SK-N-SH treated with all-trans-retinoic acid at 6 μM for 48 hours (cell line): ENCODE measurements around the gene FHIT.
A peak's percentile ranks its signal among the peaks of the same experiment; 100 is the strongest.

Experiments used
- ATAC-seq: fragments of 200-7000 bp; cut with Tn5 transposase; 3 replicates; pipeline ENCODE4 v1.9.1; 2020; ENCODE audit warnings: mild to moderate bottlenecking, moderate library complexity
- ARNTL ChIP-seq: fragments of 450-650 bp; formaldehyde crosslinking; IDR thresholded peaks from 2 replicates; pipeline ENCODE4 v1.5.0; 2020; ENCODE audit warnings: low read depth, mild to moderate bottlenecking, moderate library complexity, borderline replicate concordance
- BACH2 ChIP-seq: fragments of 250-450 bp; sonication (Bioruptor Pico); IDR thresholded peaks from 2 replicates; pipeline ENCODE4 v1.9.0; 2021; ENCODE audit warnings: mild to moderate bottlenecking, borderline replicate concordance
- CSDC2 ChIP-seq: fragments of 250-450 bp; sonication (Bioruptor Pico); IDR thresholded peaks from 2 replicates; pipeline ENCODE4 v1.5.0; 2020; ENCODE audit warnings: mild to moderate bottlenecking, moderate library complexity
- CSRNP3 ChIP-seq: fragments of 250-450 bp; sonication (Bioruptor Pico); IDR thresholded peaks from 2 replicates; pipeline ENCODE4 v1.5.1; 2021; ENCODE audit warnings: mild to moderate bottlenecking, moderate library complexity
- ESRRG ChIP-seq: fragments of 250-450 bp; sonication (Bioruptor Pico); IDR thresholded peaks from 2 replicates; pipeline ENCODE4 v1.6.1; 2021; ENCODE audit warnings: mild to moderate bottlenecking
- GLIS3 ChIP-seq: fragments of 250-450 bp; sonication (Bioruptor Pico); IDR thresholded peaks from 2 replicates; pipeline ENCODE4 v1.5.0; 2020; ENCODE audit warnings: mild to moderate bottlenecking, moderate library complexity
- ISL1 ChIP-seq: fragments of 250-450 bp; sonication (Bioruptor Pico); IDR thresholded peaks from 2 replicates; pipeline ENCODE4 v2.1.2; 2022; ENCODE audit warnings: mild to moderate bottlenecking, moderate library complexity
- OSR1 ChIP-seq: fragments of 250-450 bp; sonication (Bioruptor Pico); IDR thresholded peaks from 2 replicates; pipeline ENCODE4 v1.8.0; 2022; ENCODE audit warnings: moderate library complexity, mild to moderate bottlenecking, inconsistent platforms
- PATZ1 ChIP-seq: fragments of 250-450 bp; sonication (Bioruptor Pico); IDR thresholded peaks from 2 replicates; pipeline ENCODE4 v1.8.0; 2020; ENCODE audit warnings: mild to moderate bottlenecking, moderate library complexity, borderline replicate concordance
- POU6F1 ChIP-seq: fragments of 250-450 bp; sonication (Bioruptor Pico); IDR thresholded peaks from 2 replicates; pipeline ENCODE4 v1.8.0; 2021; ENCODE audit warnings: low read depth, mild to moderate bottlenecking, moderate library complexity, borderline replicate concordance
- PPARA ChIP-seq: fragments of 250-450 bp; sonication (Bioruptor Pico); IDR thresholded peaks from 2 replicates; pipeline ENCODE4 v1.5.0; 2020; ENCODE audit warnings: mild to moderate bottlenecking, borderline replicate concordance
- RARB ChIP-seq: fragments of 250-450 bp; sonication (Bioruptor Pico); IDR thresholded peaks from 2 replicates; pipeline ENCODE4 v1.8.0; 2021; ENCODE audit warnings: mild to moderate bottlenecking, moderate library complexity
- SNAI2 ChIP-seq: fragments of 250-450 bp; sonication (Bioruptor Pico); IDR thresholded peaks from 2 replicates; pipeline ENCODE4 v1.5.0; 2020; ENCODE audit warnings: mild to moderate bottlenecking, moderate library complexity
- TCF4 ChIP-seq: fragments of 250-450 bp; sonication (Bioruptor Pico); IDR thresholded peaks from 2 replicates; pipeline ENCODE4 v1.8.0; 2021; ENCODE audit warnings: mild to moderate bottlenecking, moderate library complexity, borderline replicate concordance
- TOX ChIP-seq: fragments of 250-450 bp; sonication (Bioruptor Pico); IDR thresholded peaks from 2 replicates; pipeline ENCODE4 v1.8.0; 2021; ENCODE audit warnings: mild to moderate bottlenecking, moderate library complexity, borderline replicate concordance
- TSHZ2 ChIP-seq: fragments of 250-450 bp; sonication (Bioruptor Pico); IDR thresholded peaks from 2 replicates; pipeline ENCODE4 v1.5.0; 2020; ENCODE audit warnings: mild to moderate bottlenecking, moderate library complexity
- ZC3H10 ChIP-seq: fragments of 250-450 bp; sonication (Bioruptor Pico); IDR thresholded peaks from 2 replicates; pipeline ENCODE4 v1.5.1; 2021; ENCODE audit warnings: mild to moderate bottlenecking, moderate library complexity
- ZFP3 ChIP-seq: fragments of 250-450 bp; sonication (Bioruptor Pico); IDR thresholded peaks from 2 replicates; pipeline ENCODE4 v1.5.0; 2020; ENCODE audit warnings: mild to moderate bottlenecking, moderate library complexity
- ZFP30 ChIP-seq: fragments of 450-650 bp; formaldehyde crosslinking; IDR thresholded peaks from 2 replicates; pipeline ENCODE4 v1.5.0; 2022; ENCODE audit warnings: mild to moderate bottlenecking, moderate library complexity
- ZNF565 ChIP-seq: fragments of 450-650 bp; formaldehyde crosslinking; conservative IDR thresholded peaks from 2 replicates; pipeline ENCODE4 v1.5.0; 2020; ENCODE audit warnings: low read depth, mild to moderate bottlenecking, moderate library complexity
- ZNF70 ChIP-seq: fragments of 450-650 bp; formaldehyde crosslinking; IDR thresholded peaks from 2 replicates; pipeline ENCODE4 v1.5.0; 2020; ENCODE audit warnings: mild to moderate bottlenecking, moderate library complexity
- ZNF8 ChIP-seq: fragments of 450-650 bp; formaldehyde crosslinking; IDR thresholded peaks from 2 replicates; pipeline ENCODE4 v1.5.0; 2020; ENCODE audit warnings: mild to moderate bottlenecking, moderate library complexity

FHIT gene

GRCh38 chr3:59812237-59813147, 1438.8 kb downstream of the FHIT start:
- peak; percentile 80 for TF ChIP-seq ISL1 (CRISPR knock-in tag)
- TF ChIP-seq POU6F1 (CRISPR knock-in tag) = no peak
- peak; percentile 76 for ATAC-seq

DNA sequence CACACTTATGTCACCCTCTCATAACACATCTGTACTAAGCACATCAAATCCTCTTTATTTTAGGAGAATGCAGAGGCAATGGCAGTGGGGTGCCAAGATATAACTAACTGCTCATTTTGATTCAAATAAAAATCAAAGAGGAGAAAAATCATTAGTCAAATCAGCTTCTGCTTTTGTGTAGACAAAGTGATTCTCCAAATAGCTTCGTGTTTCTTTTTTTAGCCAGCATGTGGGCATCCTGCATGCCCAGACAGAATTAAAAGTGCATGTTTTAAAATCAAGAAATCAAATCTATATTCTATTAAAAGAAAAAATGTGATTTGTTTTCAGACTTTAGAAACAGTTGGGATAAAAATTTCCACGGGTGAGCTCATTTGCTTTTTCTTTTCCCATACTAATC, 1440.1 kb downstream of the FHIT start:
- TF ChIP-seq ZNF8 (no peak), GLIS3 (CRISPR knock-in tag) (no peak), PPARA (CRISPR knock-in tag) (no peak), ZFP30 (CRISPR knock-in tag) (no peak), CSDC2 (no peak), TOX (CRISPR knock-in tag) (no peak), ESRRG (CRISPR knock-in tag) (no peak), CSRNP3 (CRISPR knock-in tag) (no peak), RARB (no peak)
- no peak for ATAC-seq

DNA sequence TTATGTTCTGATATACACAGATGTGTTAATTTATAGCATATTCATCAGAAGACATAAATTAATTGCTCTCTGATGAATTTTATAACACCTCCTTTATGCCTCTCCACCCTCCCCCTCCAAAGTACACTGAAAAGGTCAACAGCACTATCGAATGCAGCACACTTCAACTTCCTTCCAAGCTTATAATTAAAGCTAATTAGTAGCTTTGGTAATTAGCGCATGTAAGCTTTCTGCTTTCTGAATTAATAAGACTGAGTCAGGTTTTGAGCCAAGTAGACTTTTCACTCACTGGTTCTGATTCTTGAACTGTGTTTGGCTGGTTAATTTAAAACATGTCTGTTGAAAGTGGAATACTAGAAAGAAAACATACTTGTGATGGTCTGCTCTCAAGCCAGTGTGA, 1440.6 kb downstream of the FHIT start:
- no peak for TF ChIP-seq ZNF8
- ATAC-seq = no peak

DNA sequence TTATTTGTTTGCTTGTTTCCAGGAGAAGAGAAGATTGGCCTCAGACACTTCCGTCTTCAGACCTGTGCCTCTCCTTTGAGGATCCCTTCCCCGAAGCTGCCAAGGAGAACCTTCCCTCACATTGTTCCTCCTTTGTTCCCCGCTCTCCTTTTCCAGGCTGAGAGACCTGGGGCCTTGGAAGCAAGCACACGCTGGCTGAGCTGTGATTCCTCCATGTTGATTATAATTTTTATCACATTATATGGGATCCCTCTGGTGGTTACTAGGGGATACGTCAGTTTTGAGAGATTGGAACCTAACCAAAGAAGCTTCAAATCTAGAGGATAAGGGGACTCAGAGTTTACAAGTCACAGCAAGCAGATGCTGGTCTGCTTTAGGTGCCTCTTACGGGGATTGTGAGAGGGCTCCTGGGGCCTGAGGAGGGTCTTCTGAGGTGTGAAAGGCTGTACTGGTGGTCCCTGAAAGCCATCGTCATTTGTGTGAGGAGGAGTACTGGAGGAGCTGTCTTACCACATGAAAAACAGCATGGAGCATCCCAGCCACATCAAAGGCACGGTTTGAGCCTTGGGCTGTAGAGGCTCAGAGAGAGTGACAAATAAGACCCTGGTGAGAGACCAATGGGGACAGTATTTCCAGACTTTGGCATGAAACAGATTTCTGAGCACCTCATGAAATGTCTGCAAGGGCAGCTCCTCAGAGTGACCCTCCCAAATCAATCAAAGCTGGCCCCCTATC, 1441.4 kb downstream of the FHIT start:
- ATAC-seq = peak; percentile 68
- TF ChIP-seq POU6F1 (CRISPR knock-in tag) (no peak), TCF4 (CRISPR knock-in tag) (no peak), ZNF565 (CRISPR knock-in tag) (no peak), ZNF8 (no peak), ZNF70 (no peak), PATZ1 (CRISPR knock-in tag) (no peak), PPARA (CRISPR knock-in tag) (no peak), ZFP30 (CRISPR knock-in tag) (no peak), BACH2 (CRISPR knock-in tag) (no peak), OSR1 (CRISPR knock-in tag) (no peak), CSRNP3 (CRISPR knock-in tag) (no peak), GLIS3 (CRISPR knock-in tag) (no peak), ARNTL (CRISPR knock-in tag) (no peak), TOX (CRISPR knock-in tag) (no peak), SNAI2 (CRISPR knock-in tag) (no peak), ZC3H10 (no peak), TSHZ2 (CRISPR knock-in tag) (no peak), ZFP3 (CRISPR knock-in tag) (no peak), CSDC2 (no peak)
